TTC549 (cell line): Measurements from ENCODE around the gene OR51B4.
"Not testable (repeated sequence)": the region's sequence is repeated elsewhere in the genome, so short reads cannot be mapped to it uniquely, and the experiment has no call there.

ENCODE experiments used
- FAIRE-seq: peaks from 2 replicates; lab custom pipeline; 2012; peaks lifted over from hg19 to GRCh38; lab: Jason Lieb, UNC

OR51B4 gene, protein sequence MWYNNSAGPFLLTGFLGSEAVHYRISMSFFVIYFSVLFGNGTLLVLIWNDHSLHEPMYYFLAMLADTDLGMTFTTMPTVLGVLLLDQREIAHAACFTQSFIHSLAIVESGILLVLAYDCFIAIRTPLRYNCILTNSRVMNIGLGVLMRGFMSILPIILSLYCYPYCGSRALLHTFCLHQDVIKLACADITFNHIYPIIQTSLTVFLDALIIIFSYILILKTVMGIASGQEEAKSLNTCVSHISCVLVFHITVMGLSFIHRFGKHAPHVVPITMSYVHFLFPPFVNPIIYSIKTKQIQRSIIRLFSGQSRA

DNA sequence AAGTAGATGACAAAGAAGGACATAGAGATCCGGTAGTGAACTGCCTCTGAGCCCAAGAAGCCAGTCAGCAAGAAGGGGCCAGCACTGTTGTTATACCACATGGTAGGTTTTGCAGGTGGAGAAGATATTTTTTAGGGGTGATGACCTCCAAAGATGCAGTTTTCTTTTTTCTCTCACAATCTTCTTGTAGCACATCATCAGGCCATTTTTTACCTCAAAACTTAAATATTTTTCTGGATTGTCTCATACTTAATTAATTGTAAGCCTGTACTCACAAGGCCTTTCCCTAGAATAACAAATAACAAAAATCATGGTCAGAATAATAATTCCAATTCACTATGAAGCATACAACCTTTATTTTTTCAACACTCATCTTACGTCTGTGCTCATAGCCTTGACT, at the start of gene OR51B4:
OR51B4 (minus strand) TSS at position 101 of the 400 bp plus-strand sequence; CDS start at position 101, 0 bp downstream.
- FAIRE-seq: no peak

DNA sequence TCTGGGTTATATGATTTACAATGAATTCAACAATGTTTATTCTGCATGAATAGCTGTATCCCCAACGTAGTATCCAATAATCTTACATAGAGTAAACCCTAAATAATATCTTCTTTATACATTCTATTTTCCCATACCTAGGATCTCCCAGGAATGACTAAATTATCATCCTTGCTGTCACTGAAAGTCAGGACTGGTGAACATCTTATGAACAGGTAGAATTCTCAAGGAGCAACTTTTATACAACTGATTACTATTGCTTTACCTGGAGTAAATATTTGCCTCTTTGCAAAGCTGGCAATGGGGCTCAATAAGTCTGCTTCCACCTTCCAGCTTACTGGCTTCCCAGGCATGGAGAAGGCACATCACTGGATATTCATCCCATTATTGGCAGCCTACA, 49.5 kb upstream of the OR51B4 start, which contains the start of gene OR51B6:
OR51B6 (plus strand) TSS at position 301 of the 400 bp plus-strand sequence; CDS start at position 301, 0 bp downstream.
- no peak for FAIRE-seq

DNA sequence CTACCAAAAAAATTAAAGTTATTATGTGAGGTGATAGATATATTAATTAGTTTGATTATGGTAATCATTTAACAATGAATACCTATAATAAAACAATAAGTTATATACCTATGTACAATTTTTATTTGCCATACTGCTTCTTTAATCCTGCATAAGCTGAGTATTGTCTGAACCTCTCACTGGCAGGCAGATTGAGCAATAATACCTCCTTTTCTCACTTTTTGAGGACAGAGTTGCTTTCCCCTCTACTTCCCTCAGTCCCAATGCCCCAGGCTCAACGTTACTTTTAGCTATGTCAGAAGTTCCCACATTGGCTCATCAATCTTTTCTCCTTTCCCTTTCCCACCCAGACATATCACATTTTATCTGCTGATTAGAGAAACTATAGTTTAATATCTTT, 47.8 kb upstream of the OR51B4 start:
- no peak for FAIRE-seq

DNA sequence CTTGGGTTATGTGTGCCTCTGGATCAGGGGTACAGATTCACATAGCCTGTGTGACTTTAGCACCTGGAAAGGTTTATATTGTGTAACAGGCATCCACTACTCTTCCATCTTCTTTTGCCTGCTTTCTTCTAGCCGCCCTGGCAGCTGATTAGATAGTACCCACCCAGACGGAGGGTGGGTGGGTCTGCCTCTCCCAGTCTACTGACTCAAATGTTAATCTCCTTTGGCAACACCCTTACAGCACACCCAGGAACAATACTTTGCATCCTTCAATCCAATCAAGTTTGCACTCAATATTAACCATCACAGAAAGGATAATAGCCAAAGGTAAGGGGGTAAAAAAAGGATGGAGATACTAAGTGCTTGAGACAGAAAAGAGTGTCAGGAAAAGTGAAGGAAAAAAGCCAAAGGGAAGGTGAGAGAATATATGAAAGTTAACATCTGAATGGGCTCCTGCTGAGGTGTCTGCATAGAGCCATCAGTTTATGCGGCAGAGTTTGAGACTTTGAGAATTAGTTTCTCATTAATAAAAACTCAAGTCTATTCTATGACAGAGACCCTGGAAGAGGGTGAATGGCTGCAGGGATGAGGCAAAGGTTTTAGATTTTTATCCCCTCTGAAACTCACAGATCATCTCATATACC, 46.9 kb upstream of the OR51B4 start:
- no peak for FAIRE-seq

DNA sequence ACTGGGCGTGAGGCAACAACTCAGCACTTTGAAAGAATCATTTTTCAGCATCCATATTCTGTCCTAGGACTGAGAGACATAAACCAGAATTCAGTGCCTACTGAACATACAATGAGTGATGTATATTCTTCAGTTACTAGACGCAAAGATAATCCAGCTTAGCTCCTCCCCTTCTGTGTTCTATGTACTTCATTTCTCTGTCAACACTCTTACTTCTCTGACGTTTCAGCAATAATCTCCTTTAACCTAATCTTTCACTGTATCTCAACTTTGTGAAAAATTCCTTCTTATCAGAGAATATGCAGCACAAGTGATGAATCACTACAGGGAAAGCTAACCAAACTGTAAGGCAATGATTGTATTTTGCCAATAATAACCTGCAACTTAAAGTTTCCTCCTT, 44.1 kb upstream of the OR51B4 start:
- FAIRE-seq: no peak

DNA sequence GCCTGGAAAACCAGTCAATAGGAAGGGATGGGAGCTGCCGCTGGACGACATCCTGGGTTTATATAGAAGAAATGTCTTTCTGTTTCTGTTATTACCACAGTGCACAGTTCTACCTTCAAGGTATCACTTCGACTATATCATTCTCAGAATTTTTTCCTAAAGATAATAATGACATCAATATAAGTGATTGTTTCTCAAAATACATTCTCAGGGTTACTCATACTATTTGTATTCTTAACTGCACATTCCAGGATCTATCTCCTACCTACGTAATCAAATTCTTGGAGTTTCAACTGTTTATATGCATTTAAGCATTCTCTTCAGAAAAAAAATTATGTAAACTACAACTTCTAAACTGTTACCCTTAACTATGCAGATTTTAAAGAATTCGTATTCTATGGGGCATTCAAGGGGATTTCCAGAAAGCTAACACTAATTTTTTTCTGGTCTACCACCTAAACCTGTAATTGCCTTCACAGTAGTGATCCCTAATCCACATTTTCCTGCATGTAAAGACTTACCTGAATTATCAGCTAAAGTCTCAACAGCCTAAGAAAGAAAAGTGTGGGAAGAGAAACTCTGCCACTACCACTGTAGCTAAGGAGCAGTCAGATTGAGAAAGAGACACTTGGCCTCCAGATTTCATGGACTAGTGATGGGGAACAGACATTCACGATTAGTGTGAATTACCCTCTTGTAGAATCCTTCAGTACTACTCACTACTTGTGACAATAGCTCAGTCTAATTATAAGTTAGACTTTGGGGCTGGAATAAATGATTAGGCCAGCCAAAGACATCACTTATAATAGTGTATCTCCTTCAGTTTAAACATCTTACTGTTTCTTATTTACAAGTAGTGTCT, 42.0 kb upstream of the OR51B4 start, which contains the start of gene OR51B5:
OR51B5 (minus strand) TSS at position 51 of the 862 bp plus-strand sequence; CDS start at position 51, 0 bp downstream.
- no peak for FAIRE-seq

DNA sequence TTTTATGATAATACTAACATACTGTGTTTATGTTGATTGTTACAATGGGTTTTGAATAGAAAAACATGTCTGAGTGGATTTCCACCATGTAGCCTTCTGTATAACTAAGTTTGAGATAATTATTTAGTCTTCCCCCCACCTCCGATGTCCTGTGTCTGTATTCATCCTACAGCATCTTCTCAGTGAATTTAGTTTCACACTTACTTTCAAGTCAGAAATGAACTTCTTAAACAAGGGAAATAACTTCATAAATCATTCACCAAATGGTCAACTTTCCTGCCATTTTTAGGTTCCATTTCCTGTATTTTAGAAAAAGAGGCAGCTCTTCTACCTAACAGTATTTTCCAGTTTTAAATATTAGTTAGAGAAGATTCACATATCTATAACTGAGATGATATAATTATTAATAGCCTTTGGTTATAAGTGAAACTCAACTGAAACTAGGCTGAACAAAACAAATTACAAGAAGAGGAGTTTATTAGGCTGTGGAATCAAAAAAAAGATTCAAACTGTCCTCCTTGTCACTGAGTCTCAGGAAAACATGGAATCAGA, 38.1 kb upstream of the OR51B4 start:
- FAIRE-seq: no peak

DNA sequence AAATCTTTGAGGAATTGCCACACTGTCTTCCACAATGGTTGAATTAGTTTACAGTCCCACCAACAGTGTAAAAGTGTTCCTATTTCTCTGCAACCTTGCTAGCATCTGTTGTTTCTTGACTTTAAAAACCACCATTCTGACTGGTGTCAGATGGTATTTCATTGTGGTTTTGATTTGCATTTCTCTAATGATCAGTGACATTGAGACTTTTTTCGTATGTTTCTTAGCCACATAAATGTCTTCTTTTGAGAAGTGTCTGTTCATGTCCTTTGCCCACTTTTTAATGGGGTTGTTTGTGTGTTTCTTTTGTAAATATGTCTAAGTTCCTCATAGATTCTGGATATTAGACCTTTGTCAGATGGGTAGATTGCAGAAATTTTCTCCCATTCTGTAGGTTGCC, 35.5 kb upstream of the OR51B4 start:
- FAIRE-seq: not testable (repeated sequence)

DNA sequence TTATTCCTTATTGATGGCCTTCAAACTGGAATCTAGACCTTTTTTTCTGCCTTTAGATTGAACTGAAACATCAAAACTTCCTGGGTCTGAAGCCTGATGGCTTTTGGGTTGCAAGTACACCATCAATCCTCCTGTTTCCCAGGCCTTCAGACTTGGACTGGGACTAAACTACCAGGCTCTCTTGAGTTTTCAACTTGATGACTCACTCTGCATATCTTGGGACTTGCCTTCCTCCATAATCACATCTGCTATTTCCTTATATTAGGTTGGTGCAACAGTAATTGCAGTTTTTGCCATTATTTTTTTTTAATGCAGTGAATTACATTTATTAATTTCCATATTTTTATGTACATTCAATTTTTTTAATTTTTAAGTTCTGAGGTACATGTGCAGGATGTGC, 34.6 kb upstream of the OR51B4 start:
- no peak for FAIRE-seq

DNA sequence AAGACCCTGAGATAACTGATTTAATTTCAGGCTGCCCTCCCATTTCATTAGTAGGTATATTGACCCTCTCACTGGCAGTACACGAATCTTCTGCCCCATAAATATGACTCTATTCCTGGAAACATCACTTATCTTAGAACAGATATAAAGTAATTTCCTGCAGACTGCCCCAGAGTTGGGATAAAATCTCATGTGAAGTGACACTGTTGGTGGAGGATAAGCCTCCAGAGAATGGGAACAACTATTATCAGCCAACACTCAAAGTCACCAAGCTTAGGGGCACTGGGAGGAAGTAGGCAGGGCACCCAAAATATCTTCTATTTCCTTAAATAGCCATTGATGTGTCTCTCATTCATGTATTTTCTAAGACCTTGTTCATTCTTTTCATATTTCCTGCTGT, 33.4 kb upstream of the OR51B4 start:
- FAIRE-seq: no peak

DNA sequence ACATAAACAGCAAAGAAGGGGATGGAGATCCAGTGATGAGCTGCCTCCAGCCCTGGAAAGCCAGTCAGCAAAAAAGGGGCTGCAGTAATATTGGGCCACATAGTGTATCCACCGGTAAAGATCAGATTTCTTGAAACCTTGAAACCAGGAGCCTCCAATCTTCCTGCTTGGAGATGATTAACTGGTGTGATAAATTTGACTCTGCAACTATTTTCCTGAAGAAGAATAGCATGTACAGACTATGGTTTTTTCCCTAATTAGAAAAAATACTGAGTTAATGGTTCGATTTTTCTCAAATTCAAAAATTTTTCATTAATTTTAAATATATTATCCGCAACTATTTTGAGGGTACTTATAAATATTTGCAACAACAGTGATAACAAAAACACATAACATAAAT, 22.5 kb upstream of the OR51B4 start, which contains the start of gene OR51B2:
OR51B2 (minus strand) TSS at position 101 of the 400 bp plus-strand sequence; CDS start at position 101, 0 bp downstream.
- no peak for FAIRE-seq

DNA sequence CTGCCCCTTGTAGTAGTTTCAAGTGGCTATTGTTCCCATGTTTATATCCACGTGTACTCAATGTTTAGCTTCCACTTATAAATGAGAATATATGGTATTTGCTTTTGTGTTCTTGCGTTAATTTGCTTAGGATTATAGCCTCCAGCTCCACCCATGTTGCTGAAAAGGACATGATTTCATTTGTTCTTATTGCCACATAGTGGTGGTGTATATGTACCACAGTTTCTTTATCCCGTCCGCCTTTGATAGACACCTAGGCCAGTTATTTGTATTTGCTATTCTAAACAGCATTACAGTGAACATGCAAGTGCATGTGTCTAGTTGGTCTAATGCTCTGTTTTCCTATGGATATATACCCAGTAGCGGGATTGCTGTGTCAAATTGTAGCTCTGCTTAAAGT, 15.5 kb upstream of the OR51B4 start:
- FAIRE-seq: no peak

DNA sequence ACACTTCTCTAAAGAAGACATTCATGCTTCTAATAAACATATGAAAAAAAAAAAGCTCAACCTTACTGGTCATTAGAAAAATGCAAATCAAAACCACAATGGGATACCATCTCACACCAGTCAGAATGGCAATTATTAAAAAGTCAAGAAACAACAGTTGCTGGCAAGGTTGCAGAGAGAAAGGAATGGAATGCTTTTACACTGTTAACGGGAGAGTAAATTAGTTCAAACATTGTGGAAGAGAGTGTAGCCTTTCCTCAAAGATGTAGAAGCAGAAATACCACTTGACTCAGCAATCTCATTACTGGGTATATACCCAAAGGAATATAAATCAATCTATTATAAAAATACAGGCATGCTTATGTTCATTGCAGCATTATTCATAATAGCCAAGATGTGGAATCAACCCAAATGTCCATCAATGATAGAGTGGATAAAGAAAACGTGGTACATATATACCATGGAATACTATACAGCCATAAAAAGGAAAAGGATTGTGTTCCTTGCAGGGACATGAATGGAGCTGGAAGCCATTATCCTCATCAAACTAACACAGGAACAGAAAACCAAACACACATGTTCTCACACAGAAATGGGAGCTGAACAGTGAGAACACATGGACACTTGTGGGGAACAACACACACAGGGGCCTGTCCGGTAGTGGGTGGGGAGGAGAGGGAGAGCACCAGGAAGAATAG, 11.7 kb upstream of the OR51B4 start:
- FAIRE-seq: not testable (repeated sequence)

DNA sequence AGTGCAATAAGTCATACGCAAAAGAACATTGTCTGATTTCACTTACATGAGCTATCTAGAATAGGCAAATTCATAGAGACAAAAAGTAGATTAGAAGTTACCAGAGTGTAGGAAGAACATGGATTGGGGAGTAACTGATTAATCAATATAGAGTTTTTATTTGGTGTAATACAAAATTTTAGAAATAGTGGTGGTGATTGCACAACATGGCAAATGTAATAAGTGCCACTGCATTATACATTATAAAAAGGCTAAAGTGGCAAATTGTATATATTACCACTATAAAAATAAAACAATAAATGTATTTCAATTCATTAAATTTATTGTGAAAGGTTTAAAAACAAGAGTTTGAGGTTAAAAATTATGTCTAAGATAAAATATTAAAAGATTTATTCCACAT, 8.7 kb upstream of the OR51B4 start:
- FAIRE-seq: no peak

DNA sequence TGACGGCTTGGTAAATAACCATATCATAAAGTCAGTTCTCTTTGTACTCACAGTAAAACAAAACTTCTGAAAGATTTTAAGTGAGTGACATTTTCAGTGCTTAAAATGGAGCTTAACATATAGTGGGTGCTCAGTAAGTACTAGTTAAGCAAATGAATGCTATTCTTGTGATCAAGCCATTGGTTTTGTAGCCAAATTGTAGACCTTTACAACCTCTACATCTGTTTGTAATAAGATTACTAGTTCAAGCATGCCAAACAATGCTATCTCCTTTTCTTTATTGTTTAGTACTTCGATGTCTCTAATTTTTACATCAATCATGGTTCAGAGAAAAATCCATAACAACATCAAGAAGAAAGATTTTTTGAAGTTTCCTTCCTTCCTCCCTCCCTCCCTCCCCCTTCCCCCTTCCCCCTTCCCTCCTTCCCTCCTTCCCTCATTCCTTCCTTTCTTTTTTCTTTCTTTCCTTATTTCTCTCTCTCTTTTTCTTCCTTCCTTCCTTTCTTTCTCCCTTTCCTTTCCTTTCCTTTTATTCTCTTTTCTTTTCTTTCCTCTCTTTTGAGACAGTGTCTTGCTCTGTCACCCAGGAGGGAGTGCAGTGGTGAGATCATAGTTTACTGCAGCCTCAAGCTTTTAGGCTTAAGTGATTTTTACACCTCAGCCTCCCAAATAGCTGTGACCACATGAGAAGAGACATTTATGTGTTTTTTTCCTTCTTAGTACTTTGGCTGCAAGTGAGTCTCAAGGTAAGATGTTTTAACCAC, 5.7 kb upstream of the OR51B4 start:
- no peak for FAIRE-seq

DNA sequence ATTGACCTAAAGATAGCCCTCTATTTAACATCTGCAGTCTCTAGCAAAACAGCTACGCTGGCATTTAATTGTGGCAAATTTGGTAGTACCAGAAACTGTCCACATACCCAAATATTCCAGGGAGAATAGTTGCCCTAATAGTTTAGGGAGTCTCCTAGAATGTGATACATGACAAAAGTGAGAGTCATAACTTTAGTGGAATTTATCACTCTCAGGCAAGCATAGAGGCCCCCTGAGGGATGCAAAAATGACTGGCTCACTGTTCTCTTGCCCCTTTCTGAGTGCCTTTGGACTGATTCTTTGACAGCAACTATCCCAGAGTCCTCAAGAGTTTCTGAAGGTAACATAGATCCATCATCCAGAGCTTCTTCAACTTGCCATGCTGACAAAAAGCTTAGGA, 2.3 kb upstream of the OR51B4 start:
- FAIRE-seq: no peak

DNA sequence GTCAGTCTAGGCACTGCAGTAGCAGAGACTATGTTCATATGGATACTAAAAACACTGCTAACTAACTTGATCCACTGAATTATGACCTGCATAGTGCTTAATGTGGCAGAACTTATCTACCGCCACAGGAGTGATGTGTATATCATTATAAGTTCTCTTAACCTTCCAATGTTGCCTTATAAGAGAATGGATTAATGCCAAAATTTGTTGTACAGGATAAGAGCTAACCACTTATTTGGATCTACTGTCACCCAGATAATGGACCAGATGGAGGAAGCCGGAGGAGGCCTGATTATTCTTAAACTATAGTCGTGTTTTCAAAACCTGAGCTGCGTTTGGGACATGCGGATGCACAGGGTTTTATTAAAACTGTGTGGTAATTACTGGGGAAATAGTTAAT, 1.9 kb upstream of the OR51B4 start:
- no peak for FAIRE-seq

DNA sequence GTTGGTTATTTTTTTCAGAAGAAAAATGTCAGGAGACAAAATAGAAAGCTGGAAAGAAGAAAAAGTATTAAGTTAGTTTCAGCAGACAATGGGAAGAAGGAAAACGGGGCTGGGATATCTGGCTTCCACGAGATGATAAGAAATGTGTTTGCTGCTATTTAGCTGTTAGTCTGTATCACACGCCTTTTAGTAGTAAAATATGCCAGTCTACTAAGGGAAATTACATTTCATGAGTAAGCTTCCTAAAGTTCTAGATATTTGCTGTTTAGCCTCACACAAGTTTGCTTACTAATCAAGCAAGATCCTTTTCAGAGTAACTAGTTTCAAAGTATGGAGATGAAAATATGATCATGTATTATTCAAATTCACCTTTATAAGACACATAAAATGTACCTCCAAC, 1.5 kb downstream of the OR51B4 start:
- no peak for FAIRE-seq

DNA sequence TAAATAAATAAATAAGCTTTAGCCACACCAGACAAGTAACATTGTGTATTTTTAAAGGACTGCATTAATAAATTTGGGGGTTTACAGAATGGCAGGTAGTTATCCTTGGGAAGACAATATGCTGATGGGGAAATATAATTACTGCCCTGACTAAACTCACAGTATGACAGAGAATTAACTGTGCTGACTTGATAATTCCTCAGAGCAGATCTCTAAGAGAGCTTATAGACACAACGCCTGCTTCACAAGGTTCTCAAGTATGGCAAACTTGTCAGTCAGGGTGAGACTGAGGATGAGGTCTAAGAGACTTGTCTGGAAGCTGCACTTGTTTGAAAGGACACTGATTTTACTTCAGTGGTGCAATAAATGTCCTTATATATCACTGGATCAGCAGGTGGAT, 3.3 kb downstream of the OR51B4 start:
- FAIRE-seq: no peak

DNA sequence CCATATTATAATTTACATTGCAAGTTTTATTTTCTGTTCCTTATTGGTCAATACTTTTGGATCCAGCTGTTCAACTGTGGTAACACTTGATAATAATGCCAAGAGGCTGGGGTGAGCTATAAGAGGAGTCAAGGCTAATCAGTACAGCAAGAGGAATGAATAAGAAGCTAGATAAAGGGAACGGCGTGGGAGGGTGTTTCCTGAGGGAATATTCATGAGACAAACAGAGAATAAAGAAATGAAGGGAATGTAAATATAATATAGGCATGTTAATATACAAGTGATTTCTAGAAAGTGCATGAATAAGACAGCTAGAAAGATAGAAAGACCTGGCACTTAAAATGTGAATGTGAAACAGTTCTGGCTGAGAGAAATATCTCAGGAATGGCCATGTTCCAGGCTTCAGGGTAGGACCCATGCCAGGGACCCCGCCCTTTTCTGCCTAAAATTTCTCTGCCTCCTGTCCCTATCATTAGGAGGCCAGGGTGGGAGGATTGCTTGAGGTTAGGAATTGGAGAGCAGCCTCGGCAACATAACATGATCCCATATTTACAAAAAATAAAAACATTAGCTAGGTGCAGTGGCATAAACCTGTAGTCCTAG, 3.9 kb downstream of the OR51B4 start:
- no peak for FAIRE-seq
